GM18520 (cell line): ENCODE results near the gene SEMA5A.

Source experiments
- ATAC-seq: cut with Tn5 transposase; IDR thresholded peaks from one replicate; pipeline ENCODE4 v1.9.1; 2021; ENCODE audit not compliant: unreplicated experiment

Gene SEMA5A

DNA sequence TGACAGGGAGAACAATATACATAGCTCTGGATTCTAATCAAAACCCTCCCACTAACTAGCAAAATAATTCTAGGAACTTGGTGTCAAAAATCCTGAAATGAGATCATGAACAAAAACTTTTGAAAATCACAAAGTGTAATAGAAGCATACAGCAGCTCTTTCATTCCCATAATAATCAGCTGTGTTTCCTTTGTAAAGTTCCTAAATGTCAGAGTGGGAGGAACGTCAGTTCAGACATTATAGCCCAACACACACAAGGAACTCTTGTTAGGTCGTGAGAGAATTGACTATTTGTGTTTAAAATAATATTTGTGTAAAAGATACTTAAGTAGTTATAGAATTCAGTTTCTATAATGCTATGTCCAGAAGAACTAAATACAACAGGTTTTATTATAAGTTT is 312.8 kb downstream of the SEMA5A start:
- no peak for ATAC-seq

DNA sequence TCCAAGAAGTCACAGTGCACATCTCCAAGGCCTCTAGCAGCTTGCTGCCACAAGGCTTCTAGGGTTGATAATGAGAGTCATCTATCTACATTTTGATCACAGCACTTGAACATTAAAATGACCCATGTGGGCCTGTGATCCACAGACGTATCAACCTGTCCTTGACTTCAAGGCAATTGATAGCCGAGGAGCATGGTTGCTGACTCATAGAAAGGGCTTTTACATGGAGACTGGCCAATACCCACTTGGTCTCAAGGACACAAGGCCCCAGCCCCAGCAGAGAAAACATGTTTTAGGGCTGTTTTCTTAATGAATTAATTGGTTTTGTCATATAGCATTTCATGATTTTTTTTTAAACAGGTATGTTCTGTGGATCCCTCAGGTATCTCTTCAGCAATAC is 314.0 kb downstream of the SEMA5A start:
- ATAC-seq = no peak

DNA sequence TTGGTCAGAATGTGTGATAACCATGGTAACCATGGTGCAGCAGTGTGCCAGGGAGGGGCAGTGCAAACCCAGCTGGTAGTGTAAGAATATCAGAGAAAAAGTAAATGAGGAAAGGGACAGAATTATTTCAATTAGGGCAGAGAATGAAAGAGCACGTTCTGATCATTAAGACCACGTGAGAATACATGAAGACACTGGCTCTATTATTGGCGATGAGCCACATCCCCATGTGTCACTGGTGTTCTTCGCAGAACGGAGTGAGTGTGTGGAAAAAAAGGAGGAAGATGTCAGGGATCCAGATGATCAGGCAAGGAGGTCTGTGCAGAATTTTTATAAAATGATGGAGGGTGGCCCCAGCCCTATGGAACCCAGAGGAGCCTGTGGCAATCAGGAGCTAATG is 315.5 kb downstream of the SEMA5A start:
- ATAC-seq = no peak

DNA sequence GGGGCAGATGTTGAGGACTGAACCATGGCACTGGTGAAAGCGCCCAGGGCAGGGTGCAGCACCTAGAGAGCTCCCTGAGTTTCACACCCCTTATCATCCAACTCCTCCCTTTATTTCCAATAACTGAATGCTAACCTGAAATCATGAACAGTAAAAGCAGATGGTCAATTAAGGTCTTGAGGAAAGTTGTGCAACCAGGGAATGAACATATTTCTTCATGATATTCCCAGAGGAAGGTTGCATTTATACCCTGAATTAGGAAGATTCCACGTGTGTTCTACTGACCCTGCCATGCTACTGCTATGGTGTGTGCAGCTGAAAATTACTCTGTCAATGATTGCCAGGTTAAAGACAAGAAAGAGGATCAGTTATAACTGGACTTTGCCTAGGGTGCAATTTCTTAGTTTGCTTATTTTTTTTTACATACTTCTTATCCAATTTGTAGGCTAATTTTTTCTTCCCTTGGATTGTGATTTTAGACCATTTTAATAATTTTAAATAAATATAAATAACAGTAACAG is 319.8 kb downstream of the SEMA5A start:
- ATAC-seq = no peak

DNA sequence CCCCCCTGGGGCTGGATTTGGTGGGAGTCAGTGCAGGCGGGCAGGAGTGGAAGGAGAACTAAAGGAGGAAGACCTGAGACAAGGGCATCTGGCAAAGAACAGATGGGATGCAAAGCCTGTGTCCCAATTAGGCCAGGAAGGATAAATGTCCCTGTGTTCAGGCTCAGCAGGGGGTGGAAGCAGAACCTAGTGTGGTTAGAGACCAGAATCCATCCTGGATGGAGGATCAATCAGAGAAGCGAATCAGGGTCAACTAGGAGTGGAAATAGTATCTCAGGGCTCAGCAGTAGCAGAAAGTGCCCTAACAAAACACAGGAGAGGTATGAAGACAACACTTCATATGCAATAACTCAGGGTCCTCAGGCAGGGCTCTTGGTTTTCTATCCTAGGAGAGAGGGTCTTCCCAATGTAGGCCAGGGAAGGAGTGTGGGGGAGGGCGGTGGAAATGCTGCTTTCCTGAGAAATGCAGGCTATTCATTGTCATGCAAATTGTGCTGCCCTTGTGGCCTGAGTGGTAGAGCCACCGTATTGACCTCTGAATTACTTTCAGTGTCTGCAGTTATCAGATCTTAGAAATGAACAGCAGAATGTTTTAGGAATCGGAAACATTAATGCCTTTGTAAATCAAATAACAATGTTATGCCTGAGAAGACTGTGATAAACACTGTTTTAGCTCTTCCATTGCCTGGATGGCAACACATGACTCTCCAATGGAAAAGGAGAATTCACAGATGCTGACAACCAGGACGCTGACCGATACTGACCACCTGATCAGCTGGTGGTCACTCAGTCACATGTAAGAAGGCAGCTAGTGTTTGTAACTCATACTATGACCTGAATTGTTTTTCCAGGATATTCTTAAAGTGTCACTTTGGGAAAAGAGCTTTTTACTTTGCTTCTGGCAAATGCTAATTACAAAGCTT is 323.6 kb downstream of the SEMA5A start:
- no peak for ATAC-seq

DNA sequence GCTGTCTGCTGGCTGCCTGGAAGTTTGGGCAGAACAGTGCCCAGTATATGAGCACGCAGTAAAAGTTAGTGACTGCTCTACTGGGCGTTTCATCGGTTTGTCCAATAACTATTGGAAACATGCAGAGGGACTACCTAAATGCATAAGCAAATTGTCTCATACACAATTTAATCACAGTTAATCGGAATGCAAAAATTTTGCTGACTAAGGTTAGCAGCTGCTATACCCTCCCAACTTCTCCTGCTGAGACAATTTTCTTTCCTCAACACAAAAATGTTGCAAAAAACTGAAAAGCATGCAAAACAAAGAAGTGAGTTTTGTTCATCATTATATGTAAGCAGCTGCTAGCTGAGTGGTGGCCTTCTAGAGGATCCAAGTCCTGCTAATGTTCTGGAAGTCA is 327.5 kb downstream of the SEMA5A start:
- ATAC-seq = no peak

DNA sequence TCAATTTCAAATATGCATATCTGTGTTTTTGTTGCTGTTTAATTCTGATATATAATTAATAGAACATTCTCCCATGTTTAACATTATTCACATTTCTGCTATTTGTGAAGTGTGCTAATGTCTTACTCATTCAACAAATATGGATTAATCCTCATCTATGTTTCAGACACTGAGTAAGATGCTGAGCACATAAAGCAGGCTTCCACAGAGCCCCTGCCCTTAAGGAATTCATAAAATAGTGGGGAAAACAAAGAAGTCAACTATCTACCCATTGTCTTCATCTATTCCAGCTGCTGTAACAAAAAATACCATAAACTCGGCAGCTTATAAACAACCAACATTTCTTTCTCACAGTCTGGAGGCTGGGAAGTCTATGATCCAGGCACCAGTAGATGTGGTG is 333.3 kb downstream of the SEMA5A start:
- ATAC-seq = no peak

DNA sequence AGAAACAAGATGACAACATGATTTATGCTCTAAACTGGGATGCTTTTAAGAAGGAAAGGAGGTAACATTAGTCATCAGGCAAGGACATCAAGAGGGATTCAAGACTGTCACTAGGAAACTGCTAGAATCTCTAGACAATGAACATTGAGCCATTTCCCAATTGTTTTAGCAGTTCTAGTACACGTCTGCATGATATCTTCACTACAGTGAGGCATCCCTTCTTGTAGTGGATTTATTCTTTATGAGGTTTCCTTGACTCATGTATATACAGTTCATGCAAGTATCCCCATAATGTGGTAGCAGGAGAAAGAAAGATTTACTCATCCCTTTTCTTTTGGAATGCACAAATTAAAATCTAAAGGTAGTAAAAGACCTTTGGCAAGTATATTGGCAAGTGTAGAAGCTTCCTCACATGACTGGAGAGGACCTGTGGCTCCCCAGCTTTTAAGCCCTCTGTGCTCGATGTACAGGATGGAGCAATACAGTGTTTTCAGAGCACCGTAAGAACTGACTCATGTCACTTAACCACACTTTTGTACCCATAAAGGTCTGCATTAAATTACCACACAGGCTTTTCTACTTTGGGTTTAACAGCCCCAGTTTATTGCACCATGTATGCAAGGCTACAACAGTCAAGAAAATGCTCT is 335.9 kb downstream of the SEMA5A start:
- no peak for ATAC-seq

DNA sequence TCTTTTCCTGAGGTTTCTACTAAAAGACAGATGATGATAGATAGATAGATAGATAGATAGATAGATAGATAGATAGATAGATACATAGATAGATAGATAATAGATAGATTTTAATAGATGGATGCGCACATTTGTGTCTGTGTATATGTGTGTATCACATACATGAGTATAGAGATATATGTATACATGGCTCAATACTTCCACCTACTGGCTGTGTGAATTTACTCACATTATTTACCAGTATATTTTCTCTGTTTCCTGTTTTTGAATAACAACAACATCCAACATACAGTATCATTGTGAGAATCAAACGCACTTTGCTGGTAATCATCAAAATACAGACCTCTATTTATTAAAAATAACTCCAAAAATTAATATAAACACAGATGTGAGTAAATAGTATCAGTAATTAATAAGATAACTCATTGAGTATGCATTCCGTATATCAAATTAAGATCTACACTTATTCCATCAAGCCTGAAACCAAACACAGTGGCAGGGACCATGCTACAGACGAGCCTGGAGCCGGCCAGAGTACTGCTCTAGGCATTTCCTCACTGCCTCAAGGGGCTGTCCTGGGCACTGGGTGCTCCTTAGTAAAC is 338.0 kb downstream of the SEMA5A start:
- peak; percentile 73 for ATAC-seq

DNA sequence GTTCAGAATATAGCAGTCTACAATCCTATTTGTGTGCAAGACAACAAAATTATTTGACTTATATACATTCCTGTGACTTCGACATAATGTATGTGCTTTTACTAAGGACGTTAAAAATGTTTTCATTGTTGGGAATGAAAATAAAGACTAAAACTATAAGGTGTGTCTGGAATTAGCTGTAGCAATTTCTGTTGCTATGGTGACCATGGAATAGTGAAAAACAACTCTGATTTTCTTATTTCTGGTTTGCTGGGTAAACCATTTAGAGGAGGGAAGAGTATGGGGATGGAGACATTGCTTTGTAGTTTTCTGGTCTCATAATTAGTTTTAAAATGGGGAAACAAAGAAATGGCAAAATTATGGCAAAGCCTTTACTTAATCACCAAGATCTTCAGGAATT is 343.2 kb downstream of the SEMA5A start:
- no peak for ATAC-seq

DNA sequence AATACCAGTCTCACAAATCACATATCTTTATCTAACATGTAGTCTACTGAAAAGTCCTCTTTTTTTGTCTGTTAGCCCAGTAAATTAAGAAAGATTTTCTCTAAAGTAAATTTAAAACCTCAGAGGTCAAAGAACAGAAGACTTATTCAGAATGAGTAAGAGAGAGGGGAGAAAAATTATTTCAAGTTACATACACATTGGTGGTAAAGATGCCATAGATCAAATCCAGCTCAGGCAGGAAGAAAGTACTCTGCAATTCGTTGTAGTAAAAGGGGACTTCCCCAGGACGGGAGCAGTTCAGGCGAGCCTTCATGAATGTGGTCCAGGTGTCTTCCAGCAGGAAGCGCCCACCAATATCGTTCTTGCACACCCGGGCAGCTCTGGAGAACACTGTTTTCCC is 344.1 kb downstream of the SEMA5A start:
- no peak for ATAC-seq

DNA sequence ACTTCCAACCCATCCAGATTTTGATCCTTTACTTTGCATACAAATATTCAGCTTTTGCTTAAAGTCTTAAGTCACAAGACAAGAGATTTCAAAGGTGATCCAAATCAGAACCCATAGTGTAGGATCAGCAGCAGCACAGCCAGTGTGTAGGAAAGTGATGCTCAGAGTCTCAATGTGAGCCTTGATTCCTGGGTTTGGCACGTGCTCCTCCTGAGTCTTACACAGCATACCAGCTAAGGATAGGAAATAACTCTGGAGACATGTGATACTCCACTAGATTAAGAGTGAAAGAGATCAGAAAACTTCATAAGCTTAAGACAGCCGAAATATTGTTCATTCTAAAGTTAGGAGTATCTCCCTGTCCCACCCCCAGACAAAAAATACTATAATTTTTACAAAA is 344.9 kb downstream of the SEMA5A start:
- ATAC-seq = no peak

DNA sequence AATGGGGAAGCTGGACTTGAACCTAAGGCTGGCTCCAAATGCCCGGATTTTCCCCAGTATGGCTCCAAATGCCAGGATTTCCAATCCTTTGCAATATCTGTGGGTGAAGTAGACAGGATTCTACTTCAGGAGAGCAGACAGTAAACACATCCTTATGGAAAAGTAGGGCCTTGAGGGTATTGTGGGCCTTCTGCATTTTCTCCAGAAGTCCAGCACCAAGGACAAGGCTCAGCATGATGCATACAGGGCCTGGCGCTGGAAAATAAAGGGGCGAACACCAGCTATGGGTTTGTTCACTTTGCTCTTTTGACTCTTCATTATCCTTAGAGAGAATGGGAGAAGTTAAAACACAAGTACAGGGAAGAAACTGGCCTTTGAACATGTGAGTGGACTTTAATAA is 347.5 kb downstream of the SEMA5A start:
- ATAC-seq = no peak

DNA sequence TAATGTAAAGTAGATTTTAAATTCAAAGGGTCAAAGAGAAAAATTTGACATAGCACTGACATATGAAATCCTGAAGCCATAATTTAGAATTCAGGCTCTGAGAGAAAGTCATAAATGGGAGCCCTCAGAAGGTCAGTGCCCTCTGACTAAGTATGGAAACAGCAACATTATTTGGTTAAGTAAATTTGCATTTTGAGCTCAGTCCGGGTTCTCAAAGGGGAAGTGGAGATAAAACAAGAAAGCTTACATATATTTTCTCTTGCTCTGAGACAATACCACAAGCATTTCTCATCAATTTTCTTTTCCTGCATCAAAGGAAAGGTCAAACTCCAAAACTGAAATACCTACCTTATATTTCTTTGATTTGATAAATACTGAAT is 348.0 kb downstream of the SEMA5A start:
- peak; percentile 99 for ATAC-seq

DNA sequence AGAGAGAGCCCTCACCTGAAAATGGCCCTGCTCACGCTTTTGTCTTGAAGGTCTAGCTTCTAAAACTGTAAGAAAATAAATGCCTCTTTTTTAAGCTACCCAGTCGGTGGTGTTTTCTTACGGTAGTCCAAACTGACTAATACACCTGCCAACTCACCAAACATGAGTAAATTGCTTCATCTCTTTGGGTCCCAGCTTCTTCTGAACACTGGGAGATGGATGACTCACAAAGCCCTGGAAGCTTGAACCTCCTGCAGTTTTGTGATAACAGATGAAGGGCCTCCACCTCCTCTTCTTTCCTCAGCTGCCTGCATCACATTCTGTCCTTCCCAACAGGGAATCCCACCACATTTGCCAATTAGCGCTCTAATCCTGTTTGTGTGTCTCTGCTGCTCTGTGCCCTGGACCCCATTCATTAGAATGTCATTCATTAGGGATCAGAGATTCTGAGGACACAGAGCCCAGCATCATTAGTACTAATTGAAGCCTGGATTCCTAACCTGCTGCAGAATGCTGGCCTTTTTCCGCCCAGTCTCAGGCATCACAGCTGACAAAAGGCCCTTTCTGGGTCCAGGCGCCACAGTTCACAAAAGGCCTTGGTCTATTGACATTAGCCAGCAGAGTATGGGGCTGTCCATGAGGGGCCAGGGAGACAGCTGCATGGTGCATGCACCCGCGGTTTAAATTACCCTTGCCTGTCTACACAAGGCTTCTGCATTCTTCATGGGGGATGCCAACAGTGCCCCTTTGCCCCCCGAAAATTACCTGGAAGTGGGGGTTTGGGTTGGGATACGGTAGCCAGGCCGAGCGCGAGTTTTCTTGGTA is 349.3 kb downstream of the SEMA5A start:
- no peak for ATAC-seq

DNA sequence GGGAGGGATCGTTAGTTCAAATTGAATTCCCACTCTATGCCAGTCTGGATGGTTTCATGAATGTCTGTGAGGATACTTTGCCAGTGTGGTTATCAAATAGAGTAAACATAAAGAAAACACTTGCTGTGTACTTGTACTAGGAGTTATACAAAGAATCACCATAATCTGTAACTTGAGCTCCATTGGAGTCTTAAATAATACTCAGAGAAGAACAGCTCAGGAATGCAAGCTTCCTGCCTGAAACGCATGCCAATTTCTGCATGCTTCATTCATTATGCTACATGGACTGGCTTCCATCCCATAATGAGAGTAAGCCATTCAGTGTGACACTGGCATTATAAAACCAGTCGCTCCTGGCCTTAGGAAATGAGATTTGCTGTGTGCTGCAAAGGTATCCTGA is 351.4 kb downstream of the SEMA5A start:
- no peak for ATAC-seq

DNA sequence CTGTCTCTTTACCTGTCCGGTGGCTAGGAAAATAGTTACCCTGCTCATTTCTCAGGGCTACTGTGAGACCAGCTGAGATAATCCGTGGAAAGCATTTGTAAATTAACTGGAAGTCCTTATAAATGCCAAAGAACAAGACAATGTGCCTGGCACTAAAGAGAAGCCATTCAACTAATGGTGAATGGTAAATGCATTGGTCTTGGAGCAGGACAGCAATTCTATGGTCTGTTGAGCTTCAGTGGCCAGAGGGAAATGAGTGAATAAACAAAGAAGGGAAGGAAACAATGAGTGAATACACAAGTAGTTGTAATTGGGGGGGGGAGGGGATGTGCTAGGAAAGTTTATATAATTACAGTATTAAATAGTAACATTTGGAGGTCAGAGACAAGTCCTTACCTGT is 353.6 kb downstream of the SEMA5A start:
- no peak for ATAC-seq

DNA sequence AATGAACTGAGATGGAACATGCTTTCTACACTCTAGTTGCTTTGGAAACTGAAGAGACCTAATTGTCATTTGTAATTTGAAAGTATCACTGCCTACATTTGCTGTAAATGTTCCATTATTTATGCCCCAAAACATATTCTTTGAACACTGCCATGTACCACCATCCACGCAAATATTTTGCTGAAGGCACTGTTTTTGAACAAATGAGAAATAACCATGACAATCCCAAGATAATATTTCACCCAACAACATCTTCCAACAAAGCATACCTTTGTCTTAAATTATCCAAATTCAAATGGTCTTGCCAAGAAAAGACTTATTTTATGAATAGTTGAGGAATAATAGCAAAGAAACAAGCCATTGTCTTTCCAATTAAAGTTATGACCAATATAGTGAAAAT is 356.2 kb downstream of the SEMA5A start:
- no peak for ATAC-seq

DNA sequence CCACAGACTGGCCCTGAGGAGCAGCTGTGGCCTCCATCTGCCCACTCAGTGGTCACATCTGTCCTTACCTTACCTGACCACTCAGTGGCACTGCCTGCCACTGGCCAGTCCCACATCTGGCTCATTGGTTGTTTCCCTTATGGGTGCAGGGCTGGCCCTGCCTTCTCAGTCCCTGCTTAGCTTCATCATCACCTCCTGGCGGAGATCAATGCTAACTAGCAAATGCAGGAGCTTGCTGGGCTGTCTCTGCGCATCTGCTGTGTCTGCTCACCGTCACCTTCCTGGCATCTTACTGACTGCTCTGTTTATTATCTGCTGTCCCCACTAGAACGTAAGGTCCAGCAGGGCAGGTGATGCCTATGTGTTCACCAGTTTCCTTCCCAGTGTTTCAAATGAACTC is 356.9 kb downstream of the SEMA5A start:
- no peak for ATAC-seq

DNA sequence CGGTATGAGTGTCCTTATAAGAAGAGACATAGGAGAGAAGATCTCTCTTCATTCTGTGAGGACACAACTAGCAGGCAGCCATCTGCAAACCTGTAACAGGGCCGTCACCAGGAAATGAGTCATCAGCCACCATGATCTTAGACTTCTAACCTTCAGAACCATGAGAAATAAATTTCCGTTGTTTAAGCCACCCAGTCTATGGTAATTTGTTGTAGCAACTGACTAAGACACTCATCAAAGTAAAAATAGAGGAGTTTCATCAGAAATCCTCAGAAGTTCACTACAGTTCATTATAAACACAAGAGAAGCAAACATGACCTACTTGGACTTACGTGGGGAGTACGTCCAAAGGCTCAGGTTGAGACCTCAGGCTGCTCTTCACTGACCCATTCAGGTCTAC is 357.7 kb downstream of the SEMA5A start:
- ATAC-seq = peak; percentile 57

DNA sequence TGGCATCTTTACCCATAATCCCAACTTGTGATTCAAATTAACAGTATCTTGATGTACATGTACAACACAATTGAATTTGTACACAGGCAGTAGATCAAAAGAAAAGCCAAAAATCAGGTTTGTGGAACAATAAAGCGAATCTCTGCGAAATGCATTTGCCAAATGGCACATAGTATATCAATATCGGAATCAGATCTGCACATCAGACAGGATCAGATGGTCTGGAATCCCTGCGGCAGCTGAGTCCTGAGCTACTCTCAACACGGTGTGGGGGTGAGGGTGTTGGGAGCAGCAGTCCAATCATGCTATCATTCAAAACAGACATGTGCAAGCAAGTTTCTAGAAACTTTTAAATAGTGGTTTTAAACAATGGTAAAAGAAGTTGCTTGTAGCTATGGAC is 358.3 kb downstream of the SEMA5A start:
- ATAC-seq = no peak
